ENCODE results near the gene ASB18.
"Not testable (repeated sequence)": the region's sequence is repeated elsewhere in the genome, so short reads cannot be mapped to it uniquely, and the experiment has no call there.

The ASB18 gene

DNA sequence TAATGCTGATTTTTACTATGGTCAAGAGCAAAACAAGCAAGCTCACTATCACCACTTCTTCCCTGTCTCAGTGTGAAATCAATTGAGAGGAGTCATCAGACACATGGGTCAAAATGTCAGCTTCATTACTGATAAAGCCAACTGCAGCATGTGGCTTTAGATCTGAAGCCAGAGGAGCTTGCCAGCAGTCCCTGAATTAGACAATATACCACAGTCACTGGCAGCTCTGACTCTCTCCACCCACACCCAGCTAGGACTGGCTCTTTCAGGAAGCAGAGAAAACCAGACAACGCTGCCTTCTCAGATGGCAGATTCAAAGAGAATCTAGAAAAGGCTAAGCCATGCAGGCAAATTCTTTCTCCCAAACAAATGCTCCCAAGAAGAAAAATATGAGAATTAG is 20.0 kb upstream of the ASB18 start:
- no peak for DNase-seq

- no peak for DNase-seq
Observed at GRCh38 chr2:236282406-236282805, 18.2 kb upstream of the ASB18 start.

DNA sequence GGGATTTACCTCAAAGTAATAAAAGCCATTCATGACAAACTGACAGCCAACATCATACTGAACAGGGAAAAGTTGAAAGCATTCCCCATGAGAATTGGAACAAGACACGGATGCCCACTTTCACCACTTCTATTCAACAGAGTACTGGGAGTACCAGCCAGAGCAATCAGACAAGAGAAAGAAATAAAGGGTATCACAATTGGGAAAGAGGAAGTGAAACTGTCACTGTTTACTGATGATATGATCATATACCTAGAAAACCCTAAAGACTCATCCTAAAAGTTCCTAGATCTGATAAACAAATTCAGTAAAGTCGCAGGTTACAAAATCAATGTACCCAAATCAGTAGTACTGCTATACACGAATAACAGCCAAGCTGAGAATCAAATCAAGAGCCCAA is 17.2 kb upstream of the ASB18 start:
- no peak for DNase-seq

- DNase-seq = no peak
Observed at GRCh38 chr2:236273126-236273525, 8.9 kb upstream of the ASB18 start.

GRCh38 chr2:236271851-236272250 is 7.6 kb upstream of the ASB18 start:
- DNase-seq = no peak

DNA sequence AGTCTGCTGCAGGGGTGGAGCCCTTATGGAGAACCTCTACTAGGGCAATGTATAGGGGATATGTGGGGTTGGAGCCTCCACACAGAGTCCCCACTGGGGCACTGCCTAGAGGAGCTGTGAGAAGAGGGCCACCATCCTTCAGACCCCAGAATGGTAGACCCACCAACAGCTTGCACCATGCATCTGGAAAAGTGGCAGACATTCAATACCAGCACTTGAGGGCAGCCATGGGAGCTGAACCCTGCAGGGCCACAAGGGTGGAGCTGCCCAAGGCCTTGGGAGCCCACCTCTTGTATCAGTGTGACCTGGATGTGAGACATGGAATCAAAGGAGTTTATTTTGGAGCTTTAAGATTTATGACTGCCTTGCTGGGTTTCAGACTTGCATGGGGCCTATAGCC is 5.7 kb upstream of the ASB18 start:
- DNase-seq = not testable (repeated sequence)

GRCh38 chr2:236265675-236266074 is 1.5 kb upstream of the ASB18 start:
- DNase-seq = no peak

DNA sequence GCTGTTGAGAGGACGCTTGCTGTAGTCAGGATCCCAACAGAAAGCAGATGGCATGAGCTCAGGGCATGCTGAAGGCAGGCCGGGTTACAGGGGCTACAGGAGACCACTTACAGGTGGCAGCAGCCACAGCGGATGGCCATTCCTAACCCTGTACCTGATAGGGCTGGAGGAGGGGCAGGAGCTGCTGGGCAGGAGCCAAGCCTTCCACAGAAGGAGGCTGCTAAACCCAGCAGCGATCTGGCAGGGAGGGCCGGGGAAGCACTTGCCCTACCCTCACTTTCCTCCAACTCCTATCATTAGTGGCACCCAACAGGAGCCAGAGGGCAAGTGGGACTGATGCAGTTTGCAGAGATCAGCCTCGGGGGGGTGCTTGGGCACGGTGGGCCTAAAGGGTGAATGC is 2.0 kb downstream of the ASB18 start:
- no peak for DNase-seq

DNA sequence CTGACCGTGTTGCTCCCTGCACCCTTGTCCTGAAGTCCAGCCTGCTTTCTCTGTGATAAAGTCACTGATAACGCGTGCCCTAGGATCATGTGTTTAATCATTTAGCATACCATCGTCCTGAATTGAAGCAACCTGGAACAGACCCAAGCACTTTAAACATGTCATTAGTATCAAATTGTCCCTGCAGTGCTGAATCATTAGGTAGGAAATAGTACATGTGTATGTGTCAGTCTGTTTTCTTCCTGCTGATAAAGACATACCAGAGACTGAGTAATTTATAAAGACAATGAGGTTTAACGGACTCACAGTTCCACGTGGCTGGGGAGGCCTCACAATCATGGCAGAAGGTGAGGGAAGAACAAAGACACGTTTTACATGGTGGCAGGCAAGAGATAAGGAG is 2.8 kb downstream of the ASB18 start:
- DNase-seq = no peak

- no peak for DNase-seq
Observed at GRCh38 chr2:236259371-236259770, 4.8 kb downstream of the ASB18 start.

- DNase-seq = no peak
Observed at GRCh38 chr2:236257575-236257974, 6.6 kb downstream of the ASB18 start.

GRCh38 chr2:236257136-236257535 is 7.1 kb downstream of the ASB18 start:
- DNase-seq = no peak

- DNase-seq = no peak
Observed at GRCh38 chr2:236256366-236256985, 7.7 kb downstream of the ASB18 start.

GRCh38 chr2:236254674-236255073 is 9.5 kb downstream of the ASB18 start:
- no peak for DNase-seq

- DNase-seq = no peak
Observed at GRCh38 chr2:236254001-236254400, 10.2 kb downstream of the ASB18 start.

DNA sequence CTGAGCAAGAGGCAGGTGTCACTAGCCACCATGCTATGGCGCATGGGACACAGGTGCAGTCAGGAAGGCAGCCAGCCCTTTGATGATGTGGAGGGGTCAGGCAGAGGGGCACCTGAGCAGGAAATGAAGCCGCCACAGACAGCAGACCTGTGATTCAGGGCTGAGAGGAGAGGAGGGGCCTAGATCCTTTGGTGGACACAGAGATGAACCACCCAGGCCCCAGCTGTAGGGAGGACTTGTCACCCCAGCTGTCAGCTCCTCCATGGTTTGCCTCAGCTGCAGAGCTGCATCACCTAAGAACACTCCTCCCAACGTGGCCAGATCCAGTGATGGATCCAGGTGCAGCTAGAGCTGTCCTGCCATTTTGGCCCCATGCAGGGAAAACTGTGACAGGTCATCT is 11.6 kb downstream of the ASB18 start:
- no peak for DNase-seq

DNA sequence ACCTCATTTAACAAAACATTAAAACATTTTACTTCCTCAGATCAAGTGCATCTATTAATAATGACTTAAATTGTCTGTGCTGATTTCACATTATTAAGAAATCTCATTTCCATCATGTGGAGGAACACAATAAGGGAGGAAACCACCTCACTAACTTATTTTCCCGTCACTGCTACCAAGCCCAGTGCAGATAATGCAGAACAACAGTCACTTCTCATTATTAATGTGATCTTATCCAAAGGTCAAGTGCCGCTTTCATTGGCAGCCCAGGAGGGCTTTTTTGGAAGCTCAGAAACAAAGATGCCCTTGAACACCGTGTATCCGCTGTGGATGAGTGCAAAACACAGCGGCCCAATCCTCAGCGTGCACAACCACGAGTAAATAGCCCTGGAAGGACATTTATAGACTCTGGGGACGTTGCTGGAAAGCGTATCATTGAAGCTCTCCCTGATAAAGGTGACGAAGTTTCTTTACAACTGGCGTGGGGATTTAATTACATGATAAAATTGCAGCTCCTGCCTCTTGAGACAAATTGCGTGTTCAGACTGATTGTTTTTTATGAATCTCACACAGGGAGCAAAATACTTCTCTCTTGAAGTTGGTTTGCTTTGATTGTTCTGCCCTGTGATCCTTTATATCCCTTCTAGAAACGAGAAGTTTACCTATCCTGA is 13.2 kb downstream of the ASB18 start:
- no peak for DNase-seq

DNA sequence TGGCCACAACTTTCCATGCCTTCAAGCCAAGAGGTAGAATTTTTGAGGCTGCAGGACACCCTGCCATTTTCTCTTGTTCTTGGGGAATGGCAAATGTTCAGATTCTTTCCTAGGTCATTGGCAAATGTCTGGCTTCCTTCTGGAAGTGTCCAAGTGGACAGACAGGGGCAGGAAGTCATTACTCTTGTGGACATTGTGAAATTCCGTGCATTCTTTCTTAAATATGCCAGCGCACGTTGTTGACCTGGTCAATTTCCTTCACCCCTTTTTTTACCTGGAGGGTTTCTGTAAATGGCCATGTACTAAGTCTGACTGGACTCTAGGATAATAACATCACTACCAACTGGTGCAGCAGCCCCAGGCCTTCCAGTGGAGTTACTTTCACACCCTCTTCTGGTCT is 13.9 kb downstream of the ASB18 start:
- DNase-seq = no peak

- no peak for DNase-seq
Observed at GRCh38 chr2:236249066-236249465, 15.1 kb downstream of the ASB18 start.

DNA sequence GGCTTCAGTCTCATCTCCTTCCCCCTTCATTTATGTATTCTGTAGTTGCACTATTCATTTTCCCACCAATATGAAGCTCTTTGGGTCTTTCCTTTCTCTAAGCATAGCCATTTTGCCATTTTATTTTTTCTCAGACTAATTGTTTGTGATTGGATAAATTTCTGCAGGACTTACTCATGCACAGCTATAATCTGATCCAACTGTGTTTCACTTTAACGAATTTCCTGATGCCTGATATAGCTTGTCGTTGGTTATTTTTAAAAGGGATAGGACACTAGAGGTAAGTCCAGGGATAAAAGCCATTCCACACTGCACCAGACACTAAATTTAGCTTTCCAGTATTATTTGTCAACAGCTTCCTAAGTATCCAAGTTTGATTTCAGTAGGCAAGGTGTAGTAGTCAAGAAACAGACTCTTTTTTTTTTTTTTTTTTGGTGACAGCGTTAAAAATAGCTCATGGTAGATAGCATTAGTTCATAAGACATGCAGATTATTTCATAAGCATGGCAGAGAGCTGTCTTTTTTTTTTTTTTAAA is 17.4 kb downstream of the ASB18 start:
- no peak for DNase-seq

GRCh38 chr2:236244256-236244655 is 19.9 kb downstream of the ASB18 start:
- DNase-seq = no peak

- no peak for DNase-seq
Observed at GRCh38 chr2:236242057-236242495, 22.1 kb downstream of the ASB18 start.

DNA sequence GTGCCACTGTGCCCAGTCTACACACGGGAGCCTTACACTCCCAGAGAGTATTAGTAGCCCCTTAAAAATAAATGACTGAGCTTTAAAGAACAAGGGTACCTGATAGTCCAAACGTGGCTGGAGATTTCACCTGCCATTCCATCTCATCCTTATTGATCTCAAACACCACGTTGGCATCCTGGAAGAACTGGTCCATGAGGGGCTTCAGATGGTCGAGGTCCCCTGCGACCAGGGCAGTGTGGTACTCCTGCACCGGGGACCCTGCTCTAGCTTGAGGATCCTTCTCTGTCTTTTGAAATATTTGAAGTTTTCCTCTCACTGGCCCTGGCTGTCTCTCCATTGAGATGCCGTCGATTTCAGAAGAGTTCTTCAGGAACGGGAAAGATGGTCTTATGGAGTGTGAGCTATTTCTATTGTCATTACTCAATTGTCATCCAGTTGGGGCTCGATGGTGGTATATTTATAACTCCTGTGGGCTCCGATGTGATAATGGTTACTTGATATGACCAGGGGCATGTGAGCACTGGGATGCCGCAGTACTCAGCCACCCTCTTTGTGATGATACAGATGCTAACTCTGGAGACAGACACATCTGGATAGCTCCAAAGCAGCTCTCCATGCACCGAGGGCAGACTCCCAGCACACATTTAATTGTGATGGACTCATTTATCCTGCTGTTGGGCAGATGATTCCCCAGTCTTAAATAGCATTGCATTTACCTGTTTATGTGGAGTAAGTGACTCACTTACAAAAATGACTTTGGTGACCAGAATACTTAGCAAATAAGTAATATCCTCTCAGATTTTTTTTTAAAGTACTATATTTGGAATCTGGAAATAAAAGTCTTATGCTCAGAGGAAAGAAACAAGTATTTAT is 22.8 kb downstream of the ASB18 start:
- DNase-seq = no peak

Data from NCI-H1417 treated with DMSO at 0.1 percent for 48 hours (cell line).